Inflammatory macrophage (primary cell): ENCODE results near the gene TOP2A.

Experiments
- DNase-seq, 2 donors: peaks; one replicate each; pipeline ENCODE4 v3.0.0-alpha.2; 2020 to 2022

Gene TOP2A

DNA sequence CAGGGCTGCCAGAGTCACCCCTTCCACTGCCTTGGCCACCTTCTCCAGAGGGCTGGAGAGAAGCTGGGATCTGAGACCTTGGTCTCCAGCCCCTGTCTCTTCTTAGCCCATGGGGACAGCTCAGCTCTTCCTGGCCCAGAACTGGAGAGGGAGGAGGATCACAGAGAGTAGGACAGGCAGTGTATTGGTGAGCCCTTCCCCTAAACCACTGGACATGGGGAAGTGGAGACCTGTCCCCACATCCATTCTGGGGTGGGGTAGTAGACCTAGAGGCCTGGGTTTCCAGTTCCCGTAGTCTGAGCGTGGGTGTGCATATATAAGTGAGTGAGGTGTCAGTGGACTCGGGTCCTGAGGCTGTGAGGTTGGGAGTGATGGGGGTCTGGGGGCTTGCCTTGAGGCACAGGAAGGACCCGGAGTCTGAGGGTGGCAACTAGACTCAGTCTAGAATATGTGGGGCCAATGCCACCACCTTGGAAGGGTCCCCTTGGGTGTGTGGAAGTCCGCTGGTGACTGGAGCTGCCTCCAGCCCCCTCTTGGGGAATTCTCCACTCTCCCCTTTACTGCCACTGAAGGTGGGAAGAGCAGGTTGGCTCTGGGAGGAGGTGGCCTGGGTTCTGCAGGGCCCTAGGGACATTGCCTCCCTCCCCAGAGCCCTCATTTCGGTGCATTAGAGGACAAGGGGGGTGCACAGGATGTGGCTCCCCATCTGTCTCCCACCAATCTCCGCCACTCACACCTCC lies 73.1 kb downstream of the TOP2A start:
- DNase-seq = peak; percentile 60 to 62

DNA sequence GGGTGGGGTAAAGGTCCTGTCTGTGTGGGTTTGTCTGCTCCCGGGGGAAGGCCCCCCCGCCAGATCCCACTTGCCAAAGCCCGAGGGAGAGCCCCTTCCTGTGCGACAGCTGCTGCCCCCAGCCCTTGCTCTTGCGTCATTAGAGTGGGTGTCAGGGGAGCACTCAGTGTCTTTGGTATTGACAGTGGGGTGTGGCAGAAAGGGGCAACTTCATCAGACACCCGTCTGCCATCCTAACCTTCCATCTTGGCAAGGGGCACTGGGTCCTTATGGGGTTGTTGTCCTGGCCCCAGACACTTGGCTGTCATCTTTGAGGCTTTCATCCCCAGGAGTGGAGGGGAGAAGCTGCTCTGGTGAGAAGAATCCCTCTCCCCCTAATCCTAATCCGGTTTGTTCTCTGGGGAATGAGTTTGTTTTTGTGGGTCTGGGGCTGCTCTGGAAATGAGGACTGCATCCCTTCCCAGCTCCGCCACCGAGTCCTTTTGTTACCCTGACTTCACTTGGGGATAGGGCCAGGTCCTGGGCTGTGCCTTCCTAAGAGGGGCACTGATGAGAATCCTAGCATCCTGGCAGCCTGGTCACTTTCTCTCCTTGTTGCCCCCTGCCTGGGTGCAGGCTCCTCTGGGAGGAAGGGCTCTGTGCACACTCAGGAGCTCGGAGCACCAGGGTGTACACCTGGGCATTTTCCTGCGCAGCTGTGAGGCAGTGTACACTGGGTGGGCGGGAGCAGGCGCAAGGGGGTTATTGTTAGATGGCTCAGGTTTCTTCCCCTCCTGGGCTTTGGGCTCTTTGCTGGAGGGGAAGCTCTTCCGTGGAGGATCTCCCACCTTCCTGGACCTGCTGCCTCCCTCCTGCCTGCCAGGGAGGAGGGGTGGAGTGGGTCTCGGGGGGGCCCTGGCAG lies 74.2 kb downstream of the TOP2A start:
- peak; percentile 24 to 28 for DNase-seq

DNA sequence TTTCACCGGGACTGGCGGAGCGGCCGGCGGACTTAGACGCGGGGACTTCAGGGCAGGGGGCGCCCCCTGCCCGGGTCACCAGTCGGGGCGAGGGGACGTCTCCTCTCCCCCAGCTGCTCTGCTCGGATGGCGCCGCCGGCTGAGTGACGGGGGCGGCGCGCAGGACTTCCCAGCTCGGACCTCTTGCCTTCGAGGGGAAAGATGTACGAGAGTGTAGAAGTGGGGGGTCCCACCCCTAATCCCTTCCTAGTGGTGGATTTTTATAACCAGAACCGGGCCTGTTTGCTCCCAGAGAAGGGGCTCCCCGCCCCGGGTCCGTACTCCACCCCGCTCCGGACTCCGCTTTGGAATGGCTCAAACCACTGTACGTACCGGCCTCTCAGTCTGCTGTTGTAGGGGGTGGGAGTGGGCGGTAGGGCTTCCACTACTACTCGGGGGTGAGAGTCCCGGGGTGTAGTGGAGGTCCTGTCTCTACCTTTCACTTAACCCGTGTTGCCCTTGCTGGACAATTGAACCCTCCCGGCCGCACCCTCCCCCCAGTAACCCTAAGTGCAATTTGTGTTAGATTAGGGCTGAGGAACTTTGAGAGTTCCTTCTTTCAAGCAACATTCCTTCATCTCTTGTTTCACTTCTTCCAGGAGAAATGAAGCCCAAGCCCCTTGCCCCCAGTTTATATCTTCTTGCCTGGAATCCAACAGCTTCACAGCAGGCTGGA lies 75.0 kb downstream of the TOP2A start:
- DNase-seq = peak in 1 of 2 donors; percentile 18

DNA sequence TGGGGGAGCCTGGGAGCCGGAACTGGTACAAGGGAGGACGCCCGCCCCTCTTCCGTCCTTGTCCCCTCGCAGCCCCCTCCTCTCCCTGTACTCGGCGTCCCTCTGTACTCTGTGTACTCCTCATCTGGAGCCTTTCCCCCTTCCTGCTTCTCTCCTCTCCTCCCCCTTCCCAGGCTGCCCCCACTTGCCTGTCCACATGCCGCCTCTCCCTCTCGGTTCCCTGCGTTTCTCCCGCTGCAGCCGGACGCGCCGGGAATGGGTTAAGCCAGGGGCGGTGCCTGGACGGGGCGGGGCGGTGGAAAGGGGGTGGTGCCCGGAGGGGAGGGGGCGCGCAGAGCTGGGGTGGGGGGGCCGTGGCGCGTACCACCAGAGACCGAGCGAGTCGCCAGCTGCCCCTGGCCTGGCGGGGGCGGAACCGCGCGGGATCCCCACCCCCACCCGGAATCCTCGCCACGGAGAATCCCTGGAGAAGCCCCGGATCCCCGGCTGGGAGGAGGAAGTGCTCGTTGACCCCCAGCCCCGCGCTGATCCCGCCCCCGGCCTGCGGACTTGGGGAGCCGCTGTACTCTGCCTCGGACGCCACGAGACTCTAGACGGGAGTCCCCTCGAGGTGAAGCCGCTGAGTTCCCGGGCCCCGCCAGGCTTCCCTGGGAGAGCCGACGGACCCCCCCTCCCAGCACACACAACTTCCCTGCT lies 75.7 kb downstream of the TOP2A start:
- peak; percentile 56 to 66 for DNase-seq

DNA sequence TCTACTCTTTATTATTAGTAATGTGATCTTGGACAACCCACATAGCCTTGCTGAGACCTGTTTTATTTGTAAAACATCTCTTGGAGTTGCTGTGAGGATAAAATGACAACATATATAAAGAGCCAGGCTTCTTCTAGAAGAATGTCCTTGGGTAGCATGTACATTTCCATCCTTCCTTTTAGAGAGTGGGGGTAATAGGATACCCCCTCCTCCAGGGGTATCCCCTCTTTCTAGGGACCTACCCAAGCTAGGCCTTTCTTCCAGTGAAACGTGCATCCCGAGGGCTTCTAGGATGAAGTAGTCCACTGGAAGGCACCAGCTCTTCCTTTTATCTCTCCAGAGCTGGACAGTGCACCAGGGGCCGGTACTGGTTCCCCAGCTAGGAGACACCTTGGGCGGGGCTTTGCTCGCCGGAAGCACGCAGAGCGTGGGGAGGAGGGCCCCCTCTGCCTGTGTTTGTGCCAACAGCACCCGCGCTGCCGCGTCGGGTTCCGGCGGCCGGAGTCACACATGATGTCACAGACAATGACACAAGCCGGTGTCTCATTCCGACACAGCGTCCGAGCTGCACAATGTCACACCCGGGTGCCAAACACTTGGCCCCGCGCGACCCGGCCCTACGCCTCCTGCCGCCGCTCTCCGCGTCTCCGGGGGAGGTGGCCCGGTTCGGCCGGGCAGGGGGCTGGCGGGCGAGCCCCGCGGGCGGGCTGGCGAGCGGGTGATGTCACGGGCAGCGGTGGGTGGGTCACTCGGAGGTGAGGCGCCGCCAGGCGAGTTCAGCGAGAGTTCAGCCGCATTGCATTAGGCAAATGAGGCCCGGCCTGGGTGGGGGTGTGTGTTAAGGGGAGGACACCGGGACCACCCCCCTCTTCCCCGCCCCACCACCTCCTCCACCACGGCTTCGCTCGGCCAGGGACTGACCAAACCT lies 76.6 kb downstream of the TOP2A start:
- DNase-seq = peak; percentile 96

DNA sequence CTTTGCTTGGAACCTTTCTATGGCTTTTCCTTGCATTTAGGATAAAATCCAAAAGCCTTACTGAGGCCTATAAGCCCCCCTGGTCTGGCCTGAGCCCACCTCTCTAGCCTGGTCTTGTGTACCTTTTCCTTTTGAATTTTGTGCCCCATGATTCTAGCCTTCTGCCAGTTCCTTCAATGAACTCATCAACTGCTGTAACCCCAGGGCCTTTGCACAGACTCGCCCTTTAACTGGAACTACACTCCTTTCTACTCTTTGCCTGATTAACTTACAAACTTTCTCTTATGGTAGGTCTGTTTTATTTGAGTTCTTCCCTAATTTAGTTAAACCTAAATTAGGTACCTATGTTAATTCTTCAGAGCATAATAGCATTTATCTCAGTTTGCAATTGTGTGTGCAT lies 77.4 kb downstream of the TOP2A start:
- DNase-seq = no peak

DNA sequence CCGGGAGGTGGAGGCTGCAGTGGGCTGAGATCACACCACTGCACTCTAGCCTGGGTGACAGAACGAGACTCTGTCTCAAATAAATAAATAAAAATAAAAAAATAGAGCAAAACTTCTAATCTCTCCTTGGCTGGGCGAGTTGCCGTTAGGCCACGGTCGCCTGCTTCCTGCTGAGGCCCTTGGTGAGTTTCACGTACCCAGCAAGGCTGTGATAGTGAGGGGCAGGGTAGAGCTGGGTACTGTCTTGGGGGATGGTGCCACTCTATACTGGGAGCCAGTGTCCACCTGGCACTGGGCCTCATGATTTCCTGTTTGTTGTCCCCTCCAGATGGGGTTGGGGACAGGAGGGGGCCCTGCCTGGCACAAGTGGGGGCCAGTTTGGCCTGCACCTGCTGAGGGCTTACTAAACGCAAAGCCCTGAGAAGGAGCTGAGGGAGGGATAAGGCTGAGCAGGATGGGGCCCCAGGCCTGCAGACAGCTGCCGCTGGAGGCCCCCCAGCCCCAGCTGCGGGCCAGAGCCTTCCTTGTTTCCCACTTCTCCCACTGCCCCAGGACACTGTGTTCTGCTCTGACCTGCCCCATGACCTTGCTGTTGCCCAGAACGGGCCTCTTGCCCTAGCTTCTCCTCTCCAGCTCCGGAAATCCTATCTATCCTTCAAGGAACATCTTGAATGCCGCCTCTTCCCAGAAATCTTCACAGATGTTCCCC lies 78.6 kb downstream of the TOP2A start:
- DNase-seq = no peak
